CD4-positive, alpha-beta T cell treated with Interleukin-4 for 4 hours (primary cell): ENCODE data around the gene PKHD1.

Experiments
- DNase-seq: peaks from one replicate; pipeline ENCODE4 v3.0.0-alpha.2; 2020

The PKHD1 gene

DNA sequence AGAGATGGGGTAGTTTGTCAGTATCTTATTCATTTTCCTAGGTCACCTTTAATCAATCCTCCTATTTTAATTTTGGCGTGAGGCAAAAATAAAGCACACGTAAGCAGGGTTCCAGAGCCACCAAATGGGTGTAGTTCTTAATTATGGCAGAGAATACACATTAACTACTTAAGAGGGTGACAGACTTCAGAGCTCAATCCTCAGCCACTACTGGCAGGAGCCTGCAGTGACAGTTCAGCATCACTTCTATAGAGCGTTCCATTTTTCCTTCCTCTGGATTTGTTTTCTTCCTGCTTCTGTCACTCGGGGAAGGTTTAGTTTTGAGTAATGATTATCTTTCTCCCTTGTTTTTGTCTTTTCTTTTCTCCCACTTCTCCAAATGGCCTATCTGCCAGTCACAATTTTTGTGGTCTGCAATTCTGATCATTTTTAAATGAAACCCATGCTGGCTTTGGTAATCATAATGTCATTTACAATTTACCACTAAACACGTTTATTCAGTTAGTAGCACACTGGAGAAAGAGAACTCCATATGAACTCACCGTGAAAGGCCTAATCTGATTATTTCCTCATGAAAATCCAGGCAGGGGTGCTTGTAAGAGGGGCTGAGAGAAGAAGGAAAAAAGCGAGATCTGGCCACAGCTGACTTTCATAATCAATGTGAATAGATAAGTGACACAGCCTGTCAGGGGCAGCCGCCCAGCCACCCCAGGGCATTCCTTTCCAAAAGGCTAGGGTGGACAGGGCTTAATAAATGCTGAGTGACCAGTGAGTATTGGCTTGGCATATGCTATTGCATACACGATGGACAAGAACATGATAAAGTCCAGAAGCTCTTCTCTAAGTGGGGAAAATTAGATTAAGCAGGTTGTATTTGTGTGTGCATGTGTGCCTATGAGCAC lies 412.1 kb downstream of the PKHD1 start:
- DNase-seq = no peak

DNA sequence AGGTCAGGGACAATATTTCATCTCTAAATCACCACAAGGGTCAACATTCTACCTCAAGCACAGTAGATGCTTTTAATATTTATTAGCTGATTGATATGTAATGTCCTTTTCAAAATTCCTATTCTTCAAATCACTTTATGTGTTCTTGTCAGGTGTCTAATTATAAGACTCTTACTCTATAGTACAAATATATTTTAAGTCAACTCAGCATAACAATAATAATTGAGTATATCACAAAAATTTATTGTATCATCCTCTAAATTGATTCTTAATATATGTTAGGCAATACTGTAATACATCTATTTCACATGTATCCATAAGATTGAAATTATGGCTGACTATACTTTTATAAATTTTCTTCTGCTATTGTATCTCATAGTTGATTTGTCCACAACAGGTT lies 423.9 kb downstream of the PKHD1 start:
- no peak for DNase-seq

DNA sequence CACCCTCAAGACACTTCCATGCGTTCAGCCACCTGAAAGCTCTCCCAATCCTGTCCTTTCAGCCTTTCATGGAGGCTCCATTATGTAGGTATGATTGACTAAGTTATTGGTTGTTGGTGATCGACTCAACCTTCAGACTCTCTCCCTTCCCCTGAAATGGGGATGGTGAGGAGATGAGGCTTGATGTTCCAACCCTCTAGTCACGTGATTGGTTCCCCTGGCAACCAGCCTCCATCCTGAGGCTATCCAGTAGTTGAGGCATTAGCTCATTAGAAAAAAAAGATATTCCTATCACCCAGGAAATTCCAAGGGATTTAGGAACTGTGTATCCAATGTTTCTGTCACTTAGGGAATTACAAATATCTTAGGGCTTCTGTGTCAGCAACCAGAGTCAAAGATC lies 426.6 kb downstream of the PKHD1 start:
- DNase-seq = no peak

DNA sequence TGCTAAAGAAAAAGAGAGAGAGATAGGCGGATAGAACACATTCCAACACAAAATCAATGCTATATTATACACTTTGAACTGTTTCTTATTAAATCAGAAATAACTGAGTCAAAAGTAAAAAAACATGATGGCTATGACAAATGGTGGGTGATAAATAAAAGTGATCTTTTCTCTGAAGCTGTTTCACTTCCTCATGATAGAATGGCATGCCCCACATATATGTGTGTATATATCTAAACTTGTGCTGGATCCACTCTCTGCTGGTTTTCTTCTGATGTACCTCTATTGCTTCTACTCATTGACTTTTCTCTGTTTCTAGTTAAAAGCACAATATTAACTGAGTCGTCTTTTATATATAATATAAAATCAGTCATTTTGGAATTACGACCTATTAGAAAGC lies 429.9 kb downstream of the PKHD1 start:
- no peak for DNase-seq

DNA sequence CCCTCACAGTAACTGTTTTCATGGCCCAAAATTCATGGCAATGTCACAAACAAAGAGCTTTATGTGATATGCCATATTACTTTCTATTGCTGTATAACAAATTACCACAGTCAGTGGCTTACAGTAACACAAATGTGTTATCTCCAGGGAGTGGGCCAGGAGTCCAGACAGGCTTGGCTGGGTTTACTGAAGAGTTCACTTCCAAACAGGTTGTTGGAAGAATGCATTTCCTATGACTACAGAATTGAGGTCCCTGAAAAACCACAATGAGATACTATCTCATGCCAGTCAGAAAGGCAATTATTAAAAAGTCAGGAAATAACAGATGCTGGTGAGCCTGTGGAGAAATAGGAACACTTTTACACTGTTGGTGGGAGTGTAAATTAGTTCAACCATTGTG lies 431.9 kb downstream of the PKHD1 start:
- DNase-seq = no peak

DNA sequence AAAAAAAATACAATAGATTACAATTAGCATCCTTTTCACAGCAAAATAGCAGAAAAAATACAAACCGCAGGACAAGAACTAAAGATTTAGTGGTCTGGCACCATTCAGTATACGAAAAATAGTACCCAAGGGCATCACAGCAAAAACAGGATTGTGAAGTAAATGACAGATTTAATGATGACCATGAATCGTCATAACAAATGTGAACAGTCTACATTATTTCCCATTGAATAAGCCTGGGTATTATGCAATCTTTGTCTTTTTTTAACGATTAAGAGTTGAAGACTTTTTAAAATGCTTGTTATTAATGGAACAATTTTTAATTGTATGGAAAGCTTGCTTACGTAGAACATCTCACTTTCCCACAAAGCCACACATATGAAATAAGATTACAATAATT lies 432.8 kb downstream of the PKHD1 start:
- DNase-seq = no peak

DNA sequence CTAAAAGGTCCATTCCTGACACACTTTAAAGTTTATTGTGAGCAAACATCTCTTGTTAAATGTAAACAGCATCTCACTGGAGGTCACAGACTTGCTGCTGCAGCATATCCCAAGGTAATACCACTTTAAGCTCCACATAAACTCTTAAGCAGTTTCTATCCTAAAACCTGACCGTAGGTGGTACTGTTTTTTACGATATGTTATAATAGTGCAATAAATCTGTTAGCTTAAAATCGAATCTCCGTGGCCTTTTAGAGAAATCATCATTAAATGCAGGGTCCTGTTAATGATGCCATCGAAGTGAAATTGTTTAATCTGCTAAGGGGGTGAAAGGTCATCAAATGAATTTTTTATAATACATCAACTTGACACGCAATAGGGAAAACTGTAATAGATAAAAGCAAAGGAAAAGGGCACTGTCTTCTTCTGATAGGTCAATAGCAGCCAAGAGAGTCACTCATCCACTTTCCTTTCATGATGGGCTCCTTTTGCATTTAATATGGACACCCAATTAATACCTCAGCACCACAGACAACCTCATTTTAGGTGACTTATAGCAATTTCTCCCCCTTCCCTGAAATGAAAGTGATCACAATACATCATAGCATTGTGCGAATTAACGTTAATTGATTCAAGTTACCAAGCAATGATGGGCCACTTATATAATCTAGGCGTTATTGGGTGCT lies 436.1 kb downstream of the PKHD1 start:
- no peak for DNase-seq

DNA sequence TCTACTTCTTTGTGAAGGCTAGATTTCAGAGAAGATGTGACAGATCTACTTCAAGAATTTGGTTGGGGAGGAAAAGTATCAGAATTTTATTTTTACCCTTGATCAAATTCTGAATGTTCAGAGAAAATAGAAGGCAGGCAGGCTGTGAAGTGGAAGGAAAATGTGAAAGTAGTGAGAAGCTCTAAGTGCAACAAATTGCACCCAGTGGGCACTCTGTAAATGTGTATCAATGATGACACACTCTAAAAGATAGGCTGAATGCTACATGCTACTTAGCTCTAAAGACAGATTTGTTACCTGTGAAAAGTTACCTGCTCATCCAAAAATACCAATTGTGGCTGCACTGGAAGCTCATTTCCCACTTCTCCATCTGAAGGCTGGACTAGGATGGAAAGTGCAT lies 438.6 kb downstream of the PKHD1 start:
- DNase-seq = no peak

DNA sequence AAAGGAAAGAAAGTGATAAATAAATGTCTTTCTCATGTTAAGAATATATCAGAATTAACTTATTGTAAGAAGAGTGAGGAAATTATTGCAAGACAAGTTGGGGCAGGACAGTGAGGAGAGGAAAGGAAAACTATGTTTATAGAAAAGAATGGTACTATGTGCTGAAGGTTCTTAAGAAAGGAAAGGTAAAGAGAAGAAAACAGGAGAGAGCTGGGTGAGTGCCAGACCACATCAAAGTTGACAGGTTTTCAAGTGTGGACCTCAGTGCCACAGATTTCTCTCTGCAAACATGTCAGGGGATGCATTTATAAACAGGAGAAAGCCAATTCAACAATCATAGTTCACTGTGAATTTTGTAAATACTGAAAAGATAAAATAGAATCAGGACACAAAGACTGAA lies 439.2 kb downstream of the PKHD1 start:
- DNase-seq = no peak

DNA sequence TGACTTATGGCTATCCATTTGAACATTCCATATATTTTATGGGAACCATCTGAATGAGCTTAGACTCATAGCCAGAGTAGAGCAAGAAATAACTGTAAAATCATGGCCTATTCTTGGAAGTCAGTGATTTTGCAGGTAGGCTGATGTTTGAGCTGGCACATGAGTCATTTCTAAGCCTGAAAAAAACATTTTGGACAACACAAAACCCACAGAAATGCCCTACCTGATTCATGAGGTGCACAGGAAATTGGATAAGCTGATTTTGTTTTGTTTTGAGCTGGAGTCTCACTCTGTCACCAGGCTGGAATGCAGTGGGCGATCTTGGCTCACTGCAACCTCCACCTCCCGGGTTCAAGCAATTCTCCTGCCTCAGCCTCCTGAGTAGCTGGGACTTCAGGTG lies 443.0 kb downstream of the PKHD1 start:
- no peak for DNase-seq

DNA sequence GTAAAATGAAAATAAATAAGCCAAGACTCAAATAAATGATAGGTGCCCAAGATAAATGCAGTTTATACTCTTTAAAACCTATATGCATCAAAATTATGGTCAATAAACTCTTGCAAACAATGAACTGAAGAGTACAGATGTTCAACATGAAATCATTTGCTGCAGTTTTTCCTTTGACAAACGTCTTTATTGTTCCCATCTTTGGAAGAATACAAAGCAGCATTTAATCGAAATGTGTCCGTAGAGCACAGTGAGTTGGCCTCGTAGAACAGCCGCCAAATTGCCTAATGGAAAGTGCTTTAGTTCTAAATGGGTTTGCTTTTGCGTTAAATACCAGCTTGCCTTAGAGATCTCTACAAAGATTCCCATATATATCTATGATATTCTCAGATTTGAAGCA lies 447.4 kb downstream of the PKHD1 start:
- DNase-seq = no peak

DNA sequence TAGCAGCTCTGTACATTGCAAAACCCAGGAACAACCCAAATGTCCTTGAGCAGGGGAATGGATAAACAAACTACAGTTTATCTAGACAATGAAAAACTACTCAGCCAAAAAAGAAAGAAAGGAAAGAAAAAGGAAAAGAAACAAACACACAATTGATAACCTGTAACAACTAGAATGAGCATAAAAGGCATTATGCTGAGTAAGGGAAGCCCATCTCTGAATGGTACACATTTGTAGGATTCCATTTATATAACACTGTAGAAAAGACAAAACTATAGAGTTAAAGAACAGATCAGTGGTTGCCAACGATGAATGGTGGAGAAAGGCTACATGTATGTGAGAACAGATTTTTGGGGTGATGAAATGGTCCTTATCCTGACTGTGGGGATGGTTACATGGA lies 454.0 kb downstream of the PKHD1 start:
- no peak for DNase-seq

DNA sequence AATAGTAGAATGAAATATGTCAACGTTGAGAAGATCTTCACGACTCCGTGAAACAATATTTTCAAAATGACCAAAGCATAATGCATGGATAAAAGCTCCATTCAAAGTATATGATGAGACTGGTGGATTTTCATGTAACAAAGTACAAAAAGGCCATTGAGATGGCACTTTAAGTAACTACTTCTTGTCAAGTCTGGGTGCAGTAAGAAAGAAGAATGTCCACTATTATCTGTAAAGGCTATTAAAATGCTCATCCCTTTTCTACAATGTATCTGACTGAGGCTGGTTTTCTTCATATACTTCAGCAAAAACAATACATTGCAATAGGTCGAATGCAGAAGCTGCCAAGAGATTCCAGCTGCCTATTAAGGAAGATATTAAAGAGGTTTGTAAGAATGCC lies 457.4 kb downstream of the PKHD1 start:
- DNase-seq = no peak

DNA sequence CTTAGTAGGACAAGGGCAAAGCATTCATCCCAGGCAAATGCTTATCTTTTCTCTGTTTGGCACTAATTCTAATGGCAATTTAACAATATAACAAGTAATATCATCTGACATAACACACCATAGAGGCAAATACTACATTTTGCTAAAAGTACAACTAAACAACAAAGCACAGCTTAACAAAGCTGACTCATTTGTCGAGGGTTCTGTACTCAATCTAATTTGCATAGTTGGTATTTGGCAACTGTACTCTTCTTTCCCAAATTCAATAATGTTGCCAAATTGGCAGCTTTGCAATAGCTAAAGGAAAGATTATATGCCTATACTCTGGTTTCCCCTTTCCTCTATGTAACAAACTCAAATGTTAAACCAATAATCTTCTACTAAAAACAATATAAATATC lies 461.0 kb downstream of the PKHD1 start:
- DNase-seq = no peak

DNA sequence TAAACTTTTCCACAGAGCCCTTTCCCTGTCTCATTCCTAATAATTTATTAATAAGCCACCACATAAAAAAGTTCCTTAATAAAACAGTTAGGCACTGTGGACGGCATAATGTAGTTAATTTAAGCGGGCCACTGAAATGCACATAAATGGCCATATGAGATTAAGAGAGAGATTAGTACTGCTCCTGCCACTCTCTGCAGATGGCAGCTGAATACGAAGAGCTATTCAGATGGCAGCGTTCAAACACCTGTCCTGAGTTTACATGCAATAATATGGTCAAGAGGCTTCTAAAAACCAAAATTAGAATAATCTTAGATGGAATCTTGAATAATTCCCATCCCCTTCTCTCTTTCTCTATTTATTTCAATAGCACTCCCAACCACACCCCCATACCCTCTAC lies 461.8 kb downstream of the PKHD1 start:
- DNase-seq = no peak

DNA sequence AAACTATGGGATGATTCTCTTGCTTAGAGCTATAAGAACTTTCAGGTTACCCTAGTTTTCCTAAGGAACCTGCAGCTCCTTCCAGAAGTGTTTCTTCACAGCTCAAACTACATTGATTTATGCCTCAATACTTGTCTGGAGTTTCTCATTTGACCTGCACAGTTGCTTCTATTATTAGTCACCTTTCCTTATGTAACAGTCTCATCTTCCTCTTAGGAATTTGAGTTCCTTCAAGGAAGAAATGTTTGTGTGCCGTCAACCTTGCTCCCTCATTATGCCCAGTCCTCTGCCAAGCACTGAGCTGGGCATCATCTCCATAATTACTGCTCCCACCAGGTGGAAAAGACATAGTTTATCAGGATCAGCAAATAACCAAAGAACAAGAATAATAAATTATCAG lies 466.4 kb downstream of the PKHD1 start:
- no peak for DNase-seq

DNA sequence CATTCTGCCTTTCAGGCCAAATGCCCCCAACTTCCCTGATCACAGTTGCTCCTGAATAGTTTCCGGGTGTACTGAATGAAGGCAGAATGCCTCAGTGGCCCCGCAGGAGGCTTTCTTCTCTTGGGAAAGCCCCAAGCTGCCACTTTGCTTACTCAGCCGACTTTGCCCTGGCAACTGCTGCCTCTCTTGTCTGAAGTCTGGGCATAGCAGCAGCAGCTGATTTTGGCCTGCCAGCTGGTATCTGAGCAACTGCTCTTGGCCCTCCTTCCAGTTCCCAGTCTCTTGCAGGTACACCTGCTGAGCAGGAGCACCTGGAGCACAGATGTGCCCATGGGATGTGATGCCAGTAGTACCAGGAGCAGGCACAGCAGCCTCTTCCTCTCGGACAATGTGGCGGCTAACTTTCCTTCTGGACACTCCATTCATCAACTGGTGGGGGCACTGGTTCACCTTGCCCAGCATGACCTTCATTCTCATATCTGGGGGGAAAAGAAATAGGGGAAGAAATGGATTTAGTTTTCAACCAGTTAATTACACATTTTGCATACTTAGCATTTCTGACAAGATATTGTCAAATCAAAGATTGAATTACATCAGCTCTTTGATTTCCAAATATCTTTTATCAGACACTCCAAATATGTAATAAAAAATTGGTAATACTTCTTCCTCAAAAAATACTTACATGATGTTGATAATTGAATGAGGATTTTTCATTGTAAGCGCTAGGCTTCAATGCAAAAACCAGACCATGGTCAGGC lies 468.2 kb downstream of the PKHD1 start:
- DNase-seq = no peak

DNA sequence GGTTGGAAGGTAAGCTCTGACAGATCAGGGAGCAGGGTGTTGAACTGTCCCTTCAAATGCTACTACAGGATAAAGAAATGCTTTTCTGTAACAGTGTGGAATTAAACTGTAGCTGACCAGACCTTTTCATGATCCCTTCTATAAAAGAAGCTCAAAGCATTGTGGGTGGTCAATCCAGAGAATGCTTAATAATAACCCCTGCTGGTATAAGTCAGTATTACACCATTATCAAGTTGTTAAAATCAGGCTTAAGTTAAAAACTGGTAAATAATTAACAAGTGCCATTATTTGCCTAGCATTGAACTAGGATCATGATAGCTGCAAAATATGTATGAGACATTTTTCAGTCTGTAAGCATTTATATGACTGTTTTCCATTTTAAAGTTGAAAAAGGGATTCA lies 468.9 kb downstream of the PKHD1 start:
- no peak for DNase-seq

DNA sequence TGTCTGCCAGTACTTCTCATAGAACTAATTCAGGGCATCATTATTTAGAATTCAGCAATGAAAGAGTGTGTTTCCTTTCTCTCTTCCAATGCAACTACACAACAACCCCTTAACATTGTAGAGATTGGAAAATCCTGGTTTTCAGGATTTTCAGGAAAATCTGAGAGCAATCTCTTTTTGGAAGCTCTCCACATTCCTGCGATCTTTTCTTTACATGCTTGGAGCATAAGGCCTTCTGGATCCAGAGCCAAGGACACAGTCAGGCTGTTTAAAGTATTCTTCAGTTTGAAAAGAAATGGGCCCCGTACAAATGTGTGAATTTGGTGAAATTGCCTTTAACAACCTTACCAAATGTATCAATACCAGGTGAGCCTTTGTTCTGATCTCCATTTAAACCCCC lies 469.7 kb downstream of the PKHD1 start:
- no peak for DNase-seq

DNA sequence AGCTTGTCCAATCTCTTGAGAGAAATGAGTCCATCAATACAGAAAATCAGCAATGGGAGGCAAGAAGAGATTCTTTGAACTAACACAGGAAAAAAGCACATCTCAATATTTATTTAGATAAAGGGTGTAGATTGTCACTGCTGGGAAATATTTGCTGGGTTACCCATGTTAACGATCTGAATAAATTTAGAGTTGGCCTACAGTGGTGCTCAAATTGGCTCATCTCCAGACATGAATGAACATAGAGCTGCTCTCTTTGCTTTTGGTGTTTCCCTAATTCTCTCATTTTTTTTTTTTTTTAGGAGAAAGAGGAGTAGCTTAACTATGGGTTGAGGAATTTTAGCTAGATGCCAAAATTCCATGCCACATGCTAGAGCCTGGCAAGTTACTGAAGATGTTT lies 471.2 kb downstream of the PKHD1 start:
- no peak for DNase-seq

DNA sequence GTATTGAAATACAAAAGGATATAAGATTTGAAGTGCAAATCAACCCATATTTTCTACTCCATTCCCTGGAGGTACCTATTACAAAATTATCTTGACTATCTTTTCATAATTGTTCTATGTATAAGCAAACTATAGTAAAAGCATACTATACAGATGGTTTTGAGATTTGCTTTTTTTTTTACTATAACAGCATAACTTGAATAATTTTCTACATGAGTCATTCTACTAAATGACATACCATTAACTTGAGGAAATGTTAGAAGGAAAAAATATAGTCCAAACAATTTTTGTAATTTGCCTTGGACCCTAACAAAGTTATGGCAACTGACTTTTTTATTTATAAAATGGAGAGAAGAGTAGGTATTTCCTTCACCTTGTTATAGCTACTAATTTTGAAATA lies 472.7 kb downstream of the PKHD1 start:
- no peak for DNase-seq

DNA sequence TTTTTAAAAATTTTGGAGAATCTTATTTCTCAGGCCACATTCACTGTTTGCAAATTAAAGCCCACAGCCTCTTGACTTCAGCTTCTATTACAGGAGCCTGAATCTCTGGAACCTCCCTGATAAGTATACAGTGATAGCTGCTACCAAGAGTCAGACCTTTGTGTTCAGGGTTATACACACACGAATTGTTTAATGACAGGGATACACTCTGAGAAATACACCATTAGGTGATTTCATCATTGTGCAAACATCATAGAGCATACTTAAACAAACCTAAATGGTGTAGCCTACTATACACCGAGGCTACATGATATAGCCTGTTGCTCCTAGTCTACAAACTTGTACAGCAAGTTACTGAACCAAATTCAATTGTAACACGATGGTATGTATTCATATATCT lies 473.9 kb downstream of the PKHD1 start:
- no peak for DNase-seq

DNA sequence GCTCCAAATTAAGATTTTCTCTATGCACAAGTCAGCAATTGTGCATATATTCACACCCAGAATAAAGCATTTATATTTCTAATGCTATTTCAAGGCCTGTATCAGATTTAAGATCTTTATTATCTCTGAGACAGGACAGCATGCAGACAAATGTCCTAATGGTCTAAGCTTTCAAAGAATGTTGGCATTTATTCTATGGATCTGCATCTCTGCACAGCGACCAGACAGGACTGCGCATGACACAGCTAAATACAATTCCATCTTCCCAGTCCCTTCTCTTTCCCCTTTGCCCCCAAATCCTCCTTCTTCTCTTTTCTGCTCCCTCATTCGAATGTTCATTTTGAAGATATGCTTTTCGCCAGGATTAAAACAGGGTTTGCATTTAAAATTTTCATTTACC lies 478.5 kb downstream of the PKHD1 start:
- DNase-seq = no peak

DNA sequence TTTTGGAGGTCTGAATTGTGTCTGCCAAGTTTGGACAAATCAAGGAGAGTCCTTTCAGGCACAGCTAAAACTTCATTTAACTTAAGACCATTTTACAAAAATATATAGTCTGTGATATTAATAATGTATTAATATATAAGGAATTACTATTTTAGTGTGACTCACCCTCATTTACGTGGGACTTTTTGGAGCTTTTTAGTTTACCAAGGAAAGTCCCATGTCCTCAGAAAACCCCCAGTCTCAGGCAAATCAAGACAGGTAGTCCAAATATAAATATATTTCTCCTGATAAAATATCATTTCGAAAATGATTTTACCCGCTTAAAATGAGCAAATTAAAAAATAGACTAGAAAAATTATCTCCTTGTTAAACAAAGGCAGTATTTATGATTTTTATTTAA lies 479.0 kb downstream of the PKHD1 start:
- DNase-seq = no peak
